Spleen (tissue), 11 donors: ENCODE data around the gene EIF1AD. TPM values are rescaled to one million over a fixed set of nuclear protein-coding genes. Genes with fewer than 3 reads are reported as not detected.

Experiments
- DNase-seq: peaks from one replicate; pipeline ENCODE4 v3.0.0-alpha.2; 2020
- H3K27ac ChIP-seq, 8 donors: fragments of 200-600 bp; sonication (generic) in 7 of 8; 1 replicate in 4 of 8; 2 replicates in 4 of 8; pipeline versions ENCODE4 v1.5.0 to v1.8.0; 2016 to 2021; ENCODE audit warnings: inconsistent platforms in 4 of 8, mild to moderate bottlenecking in 4 of 8, moderate library complexity in 1 of 8
- H3K27me3 ChIP-seq, 7 donors: fragments of 200-600 bp; sonication (generic) in 6 of 7; replicated peaks in 1 of 7; 1 replicate in 4 of 7; 2 replicates in 3 of 7; pipeline versions ENCODE4 v1.5.0 to v1.8.0; 2016 to 2021; ENCODE audit warnings: inconsistent platforms in 3 of 7, mild to moderate bottlenecking in 1 of 7
- H3K36me3 ChIP-seq, 6 donors: fragments of 200-600 bp; sonication (generic) in 5 of 6; 1 replicate in 4 of 6; 2 replicates in 2 of 6; pipeline versions ENCODE4 v1.5.0 to v1.8.0; 2016 to 2021; ENCODE audit warnings: inconsistent platforms in 2 of 6
- H3K4me1 ChIP-seq, 6 donors: fragments of 200-600 bp; sonication (generic) in 5 of 6; 1 replicate in 3 of 6; 2 replicates in 3 of 6; pipeline versions ENCODE4 v1.5.0 to v1.8.0; 2016 to 2021; ENCODE audit warnings: inconsistent platforms in 3 of 6
- H3K4me3 ChIP-seq, 8 donors: fragments of 200-600 bp; sonication (generic) in 7 of 8; 1 replicate in 4 of 8; 2 replicates in 4 of 8; pipeline versions ENCODE4 v1.5.0 to v1.8.0; 2016 to 2021; ENCODE audit warnings: inconsistent platforms in 4 of 8, mild to moderate bottlenecking in 4 of 8, moderate library complexity in 2 of 8
- H3K9me3 ChIP-seq, 8 donors: fragments of 200-600 bp; sonication (generic) in 7 of 8; 1 replicate in 4 of 8; 2 replicates in 4 of 8; pipeline versions ENCODE4 v1.5.0 to v1.8.0; 2016 to 2021; ENCODE audit warnings: inconsistent platforms in 4 of 8
- POLR2A ChIP-seq, 3 donors: fragments of 450-650 bp; IDR thresholded peaks; one replicate each; pipeline ENCODE4 v1.5.1; 2017; ENCODE audit warnings: antibody characterized with exemption in 3 of 3, mild to moderate bottlenecking in 1 of 3
- POLR2AphosphoS5 ChIP-seq, 3 donors: sonication (generic); formaldehyde crosslinking; IDR thresholded peaks; one replicate each; pipeline ENCODE4 v1.5.1; 2017; ENCODE audit warnings: antibody characterized with exemption in 3 of 3
- WGBS, 5 donors: extraction: QIAGEN DNeasy Blood & Tissue Kit in 3 of 5; methylation state at CpG; one replicate each; pipeline versions ENCODE4 v1.1.5 to v1.1.7; 2013 to 2018; 5-methylcytosine and 5-hydroxymethylcytosine counted together
- intact Hi-C: fragments of 100-400 bp; cut with DNase I; formaldehyde crosslinking; loops from one replicate; pipeline ENCODE4 v1.15.0; 2023; ENCODE audit warnings: low total_unique reads
- polyA plus RNA-seq, 3 donors: library from polyadenylated mRNA; stranded (reverse); fragments of 200-250 nt; gene quantifications; one replicate each; pipeline ENCODE4 v1.2.1, GENCODE V29; 2013
- total RNA-seq, 7 donors: library from RNA; depleted of rRNA in 3 of 7; stranded (reverse); fragments of >200 nt in 3 of 7; fragmentation: NEBNext Ultra II Directional in 4 of 7; extraction: Animal tissue kit (Norgen Biotek cat#: 25700) in 4 of 7; gene quantifications; one replicate each; pipeline versions ENCODE4 v1.1.0 to v1.2.1, GENCODE V29; 2016 to 2021
- TF ChIP-seq, protein P1 (sequence below), 11 experiments: fragments of 200-600 bp in 7 of 11; fragments of 450-650 bp in 4 of 11; sonication (generic) in 4 of 11; IDR thresholded peaks in 8 of 11; conservative IDR thresholded peaks in 3 of 11; 1 replicate in 7 of 11; 2 replicates in 4 of 11; pipeline versions ENCODE4 v1.4.0 to v1.8.0; 2016 to 2021; ENCODE audit warnings: antibody characterized with exemption in 11 of 11, inconsistent platforms in 4 of 11, mild to moderate bottlenecking in 1 of 11
- donor health status: healthy with polysubstance abuse.
- donor health status: DM: no; HTN: no; CAD: no; lungs with moderate emphysema.
- donor health status: DM: no; HTN: no; CAD: no.
- donor health status: Bipolar disorder and iron deficiency.
- donor health status: healthy.
- donor health status: DM: no; HTN: no; CAD: no.
- donor health status: DM: yes; HTN: yes; CAD: no.

Gene EIF1AD
- total and polyA plus RNA-seq, 10 donors, result 14.3 to 39.2 (median 29.5) TPM

DNA sequence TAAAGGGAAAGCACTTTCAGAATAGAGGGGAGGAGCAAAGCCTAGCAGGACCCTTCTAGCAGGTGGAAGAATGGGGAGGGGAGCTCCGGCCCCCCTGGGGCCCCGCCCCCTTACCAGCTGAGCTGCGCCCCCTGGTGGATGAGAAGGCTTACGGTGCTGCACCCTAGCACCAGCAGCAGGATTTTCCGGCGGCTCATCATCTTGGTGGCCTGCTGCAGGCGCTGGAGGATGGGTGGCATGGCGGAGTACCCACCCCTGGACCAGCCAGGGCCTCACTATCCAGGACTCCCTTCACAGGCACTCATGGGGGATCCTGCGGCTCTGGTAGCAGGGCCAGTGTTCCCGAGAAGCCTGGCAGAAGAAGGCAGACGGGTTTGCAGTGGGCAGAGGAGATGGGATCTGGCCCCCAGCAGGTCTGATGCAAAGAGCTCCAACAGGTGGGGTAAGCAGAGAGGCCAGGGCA, 43.3 kb upstream of the EIF1AD start:
- no peaks in the 10 kb centered on the region for H3K9me3 ChIP-seq
- TF ChIP-seq, protein P1, sequence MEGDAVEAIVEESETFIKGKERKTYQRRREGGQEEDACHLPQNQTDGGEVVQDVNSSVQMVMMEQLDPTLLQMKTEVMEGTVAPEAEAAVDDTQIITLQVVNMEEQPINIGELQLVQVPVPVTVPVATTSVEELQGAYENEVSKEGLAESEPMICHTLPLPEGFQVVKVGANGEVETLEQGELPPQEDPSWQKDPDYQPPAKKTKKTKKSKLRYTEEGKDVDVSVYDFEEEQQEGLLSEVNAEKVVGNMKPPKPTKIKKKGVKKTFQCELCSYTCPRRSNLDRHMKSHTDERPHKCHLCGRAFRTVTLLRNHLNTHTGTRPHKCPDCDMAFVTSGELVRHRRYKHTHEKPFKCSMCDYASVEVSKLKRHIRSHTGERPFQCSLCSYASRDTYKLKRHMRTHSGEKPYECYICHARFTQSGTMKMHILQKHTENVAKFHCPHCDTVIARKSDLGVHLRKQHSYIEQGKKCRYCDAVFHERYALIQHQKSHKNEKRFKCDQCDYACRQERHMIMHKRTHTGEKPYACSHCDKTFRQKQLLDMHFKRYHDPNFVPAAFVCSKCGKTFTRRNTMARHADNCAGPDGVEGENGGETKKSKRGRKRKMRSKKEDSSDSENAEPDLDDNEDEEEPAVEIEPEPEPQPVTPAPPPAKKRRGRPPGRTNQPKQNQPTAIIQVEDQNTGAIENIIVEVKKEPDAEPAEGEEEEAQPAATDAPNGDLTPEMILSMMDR (IDR thresholded peaks at IDR 0.05 in 8 of 11, conservative IDR thresholded peaks at IDR 0.05 in 3 of 11), result peak; percentile 69 to 97 (median 95)
- TF ChIP-seq POLR2A (IDR thresholded peaks at IDR 0.05), result no peak
- peak; percentile 40 to 52 (median 48) for TF ChIP-seq POLR2AphosphoS5 (IDR thresholded peaks at IDR 0.05)
- peaks cover 0 to 27% (median 10%) of the 10 kb centered on the region in 7 donors for H3K27me3 ChIP-seq
- no peak overlapping the region for H3K27ac ChIP-seq
- H3K4me3 ChIP-seq, result peak overlapping the region in 1 of 8 donors; percentile 38
- intact Hi-C loops, result no loop called here
- 11 to 20% (median 18%) methylated on average over 10 to 11 of the region's 11 CpGs for WGBS, 5 donors
- peaks cover 6 to 22% (median 14%) of the 10 kb centered on the region in 6 donors for H3K4me1 ChIP-seq
- peak; percentile 94 for DNase-seq
- H3K36me3 ChIP-seq, result no peaks in the 10 kb centered on the region

DNA sequence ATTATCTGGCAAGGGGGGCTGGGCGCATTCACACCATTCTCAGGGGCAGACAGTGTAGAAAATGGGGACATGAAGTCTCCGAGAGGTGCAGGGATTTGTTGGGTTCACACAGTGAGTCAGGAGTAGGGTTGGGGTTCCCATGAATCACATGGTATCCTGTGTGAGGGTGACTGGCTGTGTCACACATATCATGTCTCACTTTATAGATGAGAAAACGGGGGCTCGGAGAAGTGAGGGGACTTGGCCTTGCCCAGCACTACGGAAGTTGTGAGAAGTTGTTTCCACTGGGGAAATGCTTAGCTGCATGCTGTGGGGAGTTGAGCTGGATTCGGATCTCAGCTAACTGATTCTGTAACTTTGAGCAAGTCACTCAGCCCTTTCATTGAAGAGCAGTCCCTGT, 42.8 kb upstream of the EIF1AD start:
- Histone ChIP-seq H3K36me3 (no peaks in the 10 kb centered on the region), H3K27ac (no peak overlapping the region), H3K27me3 (peaks cover 0 to 27% (median 10%) of the 10 kb centered on the region in 7 donors), H3K9me3 (no peaks in the 10 kb centered on the region), H3K4me1 (peaks cover 6 to 22% (median 14%) of the 10 kb centered on the region in 6 donors), H3K4me3 (peak overlapping the region in 1 of 8 donors; percentile 38)
- TF ChIP-seq POLR2AphosphoS5 (IDR thresholded peaks at IDR 0.05), result no peak
- no peak for TF ChIP-seq POLR2A (IDR thresholded peaks at IDR 0.05)
- TF ChIP-seq, protein P1 (IDR thresholded peaks at IDR 0.05 in 8 of 11, conservative IDR thresholded peaks at IDR 0.05 in 3 of 11), result no peak
- DNase-seq, result peak; percentile 16
- intact Hi-C loops, result no loop called here
- WGBS, 5 donors, result 59 to 70% (median 60%) methylated on average over 6 of the region's 6 CpGs

DNA sequence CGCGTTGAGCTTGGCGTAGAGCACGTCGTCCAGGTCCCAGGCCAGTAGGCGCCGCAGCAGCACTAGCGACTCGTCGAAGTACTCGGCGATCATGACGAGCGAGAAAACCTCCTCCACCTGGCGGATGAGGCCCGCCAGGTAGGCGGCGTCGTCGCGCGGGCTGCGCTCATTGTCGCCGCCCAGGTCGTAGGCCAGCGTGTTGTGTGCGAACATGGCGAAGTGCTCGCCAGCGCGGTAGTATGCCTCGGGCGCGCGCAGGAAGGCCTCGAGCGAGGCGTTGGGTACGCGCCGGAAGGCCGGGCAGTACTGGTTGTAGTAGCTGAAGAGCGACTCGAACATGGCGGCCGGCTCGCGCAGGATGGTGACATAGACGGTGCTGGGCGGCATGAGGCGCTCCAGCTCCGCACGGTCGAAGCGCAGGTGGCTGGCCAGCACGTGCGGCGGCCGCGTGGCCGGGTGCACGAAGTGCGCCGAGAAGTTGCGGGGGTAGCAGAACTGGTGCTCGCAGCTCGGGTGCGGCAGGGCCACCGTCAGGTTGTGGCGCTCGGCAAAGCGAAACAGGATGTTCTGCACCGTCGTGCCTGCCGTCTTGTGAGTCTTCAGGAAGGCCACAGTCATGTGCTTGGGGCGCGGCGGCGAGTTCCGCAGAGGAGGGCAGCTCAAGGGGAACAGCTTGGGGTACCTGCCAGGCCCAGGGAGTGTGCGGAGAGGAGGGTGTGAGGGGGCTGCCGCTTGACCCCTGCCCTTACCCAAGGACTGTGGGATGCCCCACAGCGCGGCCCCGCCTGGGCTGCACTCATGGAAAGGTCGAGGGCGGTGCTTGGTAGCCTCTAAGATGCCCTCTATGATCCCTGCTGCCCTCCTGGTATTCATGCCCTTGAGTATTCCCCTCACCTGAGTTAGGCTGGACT, 41.3 kb upstream of the EIF1AD start:
- peak; percentile 64 for DNase-seq
- H3K9me3 ChIP-seq, result no peaks in the 10 kb centered on the region
- peaks cover 6 to 12% (median 8%) of the 10 kb centered on the region in 6 donors for H3K4me1 ChIP-seq
- peaks cover 0 to 14% (median 3%) of the 10 kb centered on the region in 7 donors for H3K27me3 ChIP-seq
- H3K4me3 ChIP-seq, result no peak overlapping the region
- intact Hi-C loops, result no loop called here
- TF ChIP-seq POLR2A (IDR thresholded peaks at IDR 0.05) (no peak), POLR2AphosphoS5 (IDR thresholded peaks at IDR 0.05) (no peak)
- TF ChIP-seq, protein P1 (IDR thresholded peaks at IDR 0.05 in 8 of 11, conservative IDR thresholded peaks at IDR 0.05 in 3 of 11), result no peak
- 93 to 97% (median 95%) methylated on average over 78 to 88 of the region's 88 CpGs for WGBS, 5 donors
- no peak overlapping the region for H3K27ac ChIP-seq
- H3K36me3 ChIP-seq, result no peaks in the 10 kb centered on the region
